Cardiac septum (tissue), 1 donor: Measurements from ENCODE around the gene SMIM5. TPM values are rescaled to one million over a fixed set of nuclear protein-coding genes. Genes with fewer than 3 reads are reported as not detected.
"Not testable (repeated sequence)": the region's sequence is repeated elsewhere in the genome, so short reads cannot be mapped to it uniquely, and the experiment has no call there.

Experiments
- DNase-seq: peaks from one replicate; pipeline ENCODE4 v3.0.0-alpha.2; 2020; ENCODE audit warnings: low spot score
- intact Hi-C: fragments of 100-400 bp; cut with DNase I; formaldehyde crosslinking; loops from one replicate; pipeline ENCODE4 v1.14.0; 2022
- total RNA-seq: library from RNA; stranded (reverse); fragmentation: NEBNext Ultra II Directional; extraction: Animal tissue kit (Norgen Biotek cat#: 25700); gene quantifications from one replicate; pipeline ENCODE4 v1.2.1, GENCODE V29; 2021
- donor health status: DM: no; HTN: no; CAD: no.

SMIM5 gene
- total RNA-seq, 1 donor from 2014 or later = 1.7 TPM

GRCh38 chr17:75636381-75637142 lies 3.3 kb downstream of the SMIM5 start:
- no peak for DNase-seq
- intact Hi-C loops = no loop called here

- intact Hi-C loops = no loop called here
- DNase-seq = no peak
Observed at GRCh38 chr17:75637143-75637538, 3.9 kb downstream of the SMIM5 start.

GRCh38 chr17:75637551-75637950 lies 4.3 kb downstream of the SMIM5 start:
- intact Hi-C loops = no loop called here
- DNase-seq = no peak

GRCh38 chr17:75638039-75638438 lies 4.8 kb downstream of the SMIM5 start:
- intact Hi-C loops, DNase-seq: not testable (repeated sequence)

- intact Hi-C loops = no loop called here
- no peak for DNase-seq
Observed at GRCh38 chr17:75638893-75639292, 5.7 kb downstream of the SMIM5 start.

- intact Hi-C loops = no loop called here
Observed at GRCh38 chr17:75639327-75639726, 6.1 kb downstream of the SMIM5 start.

GRCh38 chr17:75639771-75640555 lies 6.7 kb downstream of the SMIM5 start:
- DNase-seq = no peak
- intact Hi-C loops = no loop called here

More at GRCh38 chr17:75639327-75639726, 6.1 kb downstream of the SMIM5 start:
- no peak for DNase-seq

- DNase-seq = no peak
- intact Hi-C loops = no loop called here
Observed at GRCh38 chr17:75640556-75641119, 7.4 kb downstream of the SMIM5 start.

DNA sequence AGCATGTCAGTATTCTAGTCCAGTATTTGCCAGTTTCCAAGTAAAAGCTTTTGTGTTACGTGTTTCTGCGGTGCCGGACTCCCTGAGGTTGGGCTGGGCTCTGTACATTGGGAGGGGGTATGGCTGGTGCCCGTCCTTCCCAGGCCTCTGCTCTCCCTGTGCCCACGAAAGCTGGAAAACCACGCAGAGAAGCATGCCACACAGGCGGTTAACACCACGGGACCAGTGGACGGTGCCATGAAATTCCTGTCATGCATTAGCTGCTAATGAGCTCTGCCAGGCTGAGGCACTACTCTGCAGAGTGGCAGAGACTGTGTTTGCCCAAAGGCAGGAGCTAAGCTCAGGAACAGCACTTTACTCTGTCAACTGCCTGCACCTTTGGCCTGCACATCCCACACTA lies 8.1 kb downstream of the SMIM5 start:
- intact Hi-C loops = no loop called here
- peak; percentile 84 for DNase-seq

DNA sequence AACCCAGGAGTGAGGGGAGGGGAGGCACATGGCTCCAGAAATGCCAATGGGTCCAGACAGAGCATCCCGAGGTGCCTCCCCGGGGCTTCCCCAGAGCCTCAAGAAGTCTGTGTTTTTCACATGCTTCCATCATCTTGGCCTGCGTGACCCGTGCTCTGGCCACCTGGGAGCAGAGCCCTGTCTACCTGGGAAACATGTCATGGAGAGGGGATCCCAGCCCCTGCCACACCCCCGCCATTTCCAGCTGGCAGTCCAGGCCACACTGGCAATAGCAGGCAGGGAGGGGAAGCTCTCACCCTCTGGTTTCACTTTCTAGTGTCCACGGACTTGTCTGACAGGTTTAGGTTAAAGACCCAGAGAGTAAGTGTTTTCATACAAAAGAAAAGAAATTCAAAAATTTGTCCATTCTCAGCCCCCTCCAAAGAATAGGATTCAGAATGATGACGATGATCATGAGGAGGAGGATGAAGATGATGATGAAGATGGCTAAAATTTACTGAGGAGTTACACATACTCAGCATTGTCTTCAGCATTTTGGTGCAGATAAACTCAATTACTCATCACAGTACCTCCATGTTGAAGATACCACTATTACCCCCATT lies 9.0 kb downstream of the SMIM5 start:
- no peak for DNase-seq
- intact Hi-C loops = no loop called here

- no peak for DNase-seq
- intact Hi-C loops = no loop called here
Observed at GRCh38 chr17:75642784-75643642, 9.8 kb downstream of the SMIM5 start.

GRCh38 chr17:75643643-75644017 lies 10.4 kb downstream of the SMIM5 start:
- no peak for DNase-seq
- intact Hi-C loops = no loop called here

DNA sequence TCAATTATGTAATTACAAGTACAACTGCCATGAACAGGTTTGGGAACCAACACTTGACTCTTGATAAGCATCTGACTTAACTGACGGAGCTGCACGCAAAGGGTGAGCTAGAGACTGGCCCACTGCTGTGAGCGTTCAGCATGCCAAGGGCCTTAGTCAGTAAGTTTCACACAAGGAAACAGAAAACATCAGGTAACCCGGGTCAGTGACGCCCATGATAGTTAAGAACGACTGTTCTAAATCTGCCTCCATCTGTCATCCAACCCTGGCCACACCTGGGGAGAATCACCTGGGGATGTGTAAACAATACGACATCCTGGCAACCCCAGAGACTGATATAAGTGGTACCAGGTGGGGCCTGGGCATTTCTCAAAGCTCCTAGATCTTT lies 12.3 kb downstream of the SMIM5 start:
- no peak for DNase-seq
- intact Hi-C loops = no loop called here

GRCh38 chr17:75645889-75646637 lies 12.8 kb downstream of the SMIM5 start:
- no peak for DNase-seq
- intact Hi-C loops = no loop called here

DNA sequence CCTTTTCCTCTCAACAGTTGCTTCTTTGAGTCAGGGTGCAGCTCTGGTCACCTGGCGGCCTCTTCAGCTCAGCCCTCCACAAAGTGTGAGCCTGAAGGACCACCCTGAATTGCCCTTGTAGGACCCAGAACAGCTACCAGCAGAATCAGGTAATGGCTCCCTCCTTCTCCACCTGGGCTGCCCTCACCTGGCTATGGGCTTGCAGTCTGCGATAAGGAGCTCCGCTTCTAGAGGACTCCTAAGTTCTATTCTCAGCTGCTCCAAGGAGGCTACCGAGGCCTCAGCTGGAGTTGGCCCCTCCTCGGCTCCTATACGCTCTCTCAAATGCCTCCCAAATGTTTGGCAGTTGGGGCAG lies 13.4 kb downstream of the SMIM5 start:
- DNase-seq = no peak
- intact Hi-C loops = no loop called here

DNA sequence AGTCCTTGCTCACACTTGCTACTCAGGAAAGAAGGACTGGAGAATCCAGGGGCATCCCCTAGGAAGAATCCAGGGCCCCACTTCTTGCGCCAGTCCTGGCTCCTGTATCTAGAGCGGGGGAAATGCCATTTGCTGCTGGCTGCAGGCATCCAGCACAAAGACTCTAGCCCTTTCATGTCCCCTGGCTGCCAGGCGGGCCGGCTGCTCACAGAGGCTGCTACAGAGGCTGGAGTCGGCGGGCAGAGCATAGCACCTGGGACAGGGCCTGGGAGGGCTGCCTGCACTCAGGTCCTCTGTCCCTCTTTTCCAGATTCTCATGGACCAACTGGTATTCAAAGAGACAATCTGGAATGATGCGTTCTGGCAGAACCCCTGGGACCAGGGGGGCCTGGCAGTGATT lies 13.8 kb downstream of the SMIM5 start:
- DNase-seq = no peak
- intact Hi-C loops = no loop called here

DNA sequence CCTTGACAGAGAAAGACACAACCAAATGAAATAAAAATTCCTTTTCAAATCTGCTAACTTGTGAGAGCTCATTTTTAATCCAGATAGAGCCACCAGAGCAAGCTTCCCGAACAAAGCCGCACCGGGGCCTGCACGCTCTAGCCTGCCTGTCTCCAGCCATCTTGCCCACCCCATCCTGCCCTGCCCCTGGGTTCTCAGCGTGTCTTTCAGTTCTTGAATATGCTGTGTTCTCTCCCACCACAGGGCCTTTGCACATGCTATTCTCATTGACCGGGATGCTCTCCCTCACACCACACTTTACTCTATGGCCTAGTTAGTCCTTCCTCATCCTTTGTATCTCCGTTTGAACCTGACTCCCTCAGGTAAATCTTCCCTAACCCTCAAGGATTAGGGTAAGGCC lies 14.7 kb downstream of the SMIM5 start:
- no peak for DNase-seq
- intact Hi-C loops = no loop called here

- intact Hi-C loops = no loop called here
- DNase-seq = no peak
Observed at GRCh38 chr17:75649687-75650086, 16.5 kb downstream of the SMIM5 start.

DNA sequence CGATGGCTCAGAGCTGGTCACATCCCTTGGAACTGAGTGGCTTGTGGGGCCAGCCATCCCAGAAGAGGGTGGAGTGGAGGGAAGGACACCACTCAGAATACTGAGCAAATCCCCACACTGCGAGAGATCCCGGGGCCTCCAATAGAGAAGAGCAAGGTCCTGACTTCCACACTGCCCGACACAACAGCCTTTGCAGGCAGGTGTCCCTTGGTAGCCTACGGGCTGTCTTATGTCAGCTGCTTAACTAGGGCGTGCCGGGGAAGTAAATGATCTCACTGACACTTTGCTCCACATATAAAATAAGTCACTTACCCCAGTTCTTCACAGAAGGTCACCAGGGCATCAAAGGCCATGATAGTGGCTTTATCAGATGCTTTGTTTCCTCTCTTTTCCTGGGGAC lies 17.6 kb downstream of the SMIM5 start:
- no peak for DNase-seq
- intact Hi-C loops = no loop called here
